HG03520 (cell line): ENCODE data around the gene SPDL1.

Source experiments
- ATAC-seq: cut with Tn5 transposase; IDR thresholded peaks from one replicate; pipeline ENCODE4 v1.9.1; 2021; ENCODE audit warnings: mild to moderate bottlenecking, moderate library complexity; ENCODE audit not compliant: unreplicated experiment

SPDL1 gene, protein sequence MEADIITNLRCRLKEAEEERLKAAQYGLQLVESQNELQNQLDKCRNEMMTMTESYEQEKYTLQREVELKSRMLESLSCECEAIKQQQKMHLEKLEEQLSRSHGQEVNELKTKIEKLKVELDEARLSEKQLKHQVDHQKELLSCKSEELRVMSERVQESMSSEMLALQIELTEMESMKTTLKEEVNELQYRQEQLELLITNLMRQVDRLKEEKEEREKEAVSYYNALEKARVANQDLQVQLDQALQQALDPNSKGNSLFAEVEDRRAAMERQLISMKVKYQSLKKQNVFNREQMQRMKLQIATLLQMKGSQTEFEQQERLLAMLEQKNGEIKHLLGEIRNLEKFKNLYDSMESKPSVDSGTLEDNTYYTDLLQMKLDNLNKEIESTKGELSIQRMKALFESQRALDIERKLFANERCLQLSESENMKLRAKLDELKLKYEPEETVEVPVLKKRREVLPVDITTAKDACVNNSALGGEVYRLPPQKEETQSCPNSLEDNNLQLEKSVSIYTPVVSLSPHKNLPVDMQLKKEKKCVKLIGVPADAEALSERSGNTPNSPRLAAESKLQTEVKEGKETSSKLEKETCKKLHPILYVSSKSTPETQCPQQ

DNA sequence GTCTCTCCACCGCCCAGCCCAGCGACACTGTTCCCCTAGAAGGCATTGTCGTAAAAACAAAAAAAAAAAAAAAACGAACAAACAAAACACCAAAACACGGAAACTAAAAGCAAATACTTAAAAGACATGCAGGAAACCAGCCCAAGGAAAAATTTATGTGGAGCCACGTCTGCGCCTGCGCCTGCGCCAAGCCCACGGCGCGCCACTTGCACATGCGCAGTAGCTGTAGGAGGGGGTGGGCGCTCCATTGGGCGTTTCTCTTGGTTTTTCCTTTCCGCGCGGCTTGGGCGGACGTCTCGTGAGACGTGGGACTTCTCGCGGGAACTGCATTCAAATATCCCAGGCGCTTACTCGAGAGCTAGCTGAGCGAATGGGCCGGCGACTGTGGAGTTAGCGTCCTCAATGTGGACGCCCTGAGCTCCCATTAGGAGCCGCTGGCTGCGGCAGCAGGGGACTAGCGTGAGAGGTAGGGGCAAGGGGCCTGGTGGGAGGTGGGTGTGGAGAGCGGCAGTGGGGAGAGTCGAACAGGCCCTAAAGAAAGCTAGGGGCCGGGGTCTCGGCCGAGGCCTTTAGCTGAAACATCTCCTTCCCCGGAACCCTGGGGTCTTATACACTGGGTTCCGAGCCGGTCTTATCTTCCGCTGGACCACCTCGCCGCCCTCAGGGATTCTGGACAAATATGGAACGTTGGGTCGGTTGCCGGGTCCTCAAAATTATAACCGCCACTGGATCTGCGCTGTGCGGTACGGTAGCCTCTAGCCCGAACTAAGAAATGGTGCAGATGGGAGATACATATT lies at the start of gene SPDL1:
Gene SPDL1 (plus strand): TSS at position 350 of the 797 bp plus-strand sequence. CDS start 4,644 bp downstream, outside the sequence.
- peak; percentile 87 for ATAC-seq

DNA sequence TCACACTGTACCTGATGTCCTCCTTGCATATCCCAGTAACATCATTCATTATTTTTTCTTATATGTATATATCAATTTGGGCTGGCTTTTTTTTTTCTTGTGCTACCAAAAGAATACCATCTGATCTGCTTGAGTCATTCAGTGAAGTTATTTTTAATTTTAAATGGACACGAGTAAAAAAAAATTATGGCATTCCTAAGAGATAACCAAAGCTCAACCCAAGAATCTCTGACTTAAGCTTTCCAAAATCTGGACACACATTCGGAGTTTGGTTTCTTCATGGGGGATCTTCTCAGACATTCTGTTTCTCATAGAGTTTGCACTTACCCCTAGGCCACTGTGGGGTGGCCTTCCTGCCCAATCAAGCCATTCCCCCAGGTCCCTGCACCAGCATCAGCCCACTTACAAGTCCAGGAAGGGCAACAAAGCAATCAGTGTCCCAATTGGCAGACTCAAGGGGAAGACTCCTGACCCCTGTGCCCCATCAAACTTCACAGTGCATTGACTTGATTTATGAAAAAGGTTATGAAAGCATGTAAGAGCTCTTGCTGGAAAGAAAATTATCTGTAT lies 49.2 kb upstream of the SPDL1 start:
- ATAC-seq, result no peak

DNA sequence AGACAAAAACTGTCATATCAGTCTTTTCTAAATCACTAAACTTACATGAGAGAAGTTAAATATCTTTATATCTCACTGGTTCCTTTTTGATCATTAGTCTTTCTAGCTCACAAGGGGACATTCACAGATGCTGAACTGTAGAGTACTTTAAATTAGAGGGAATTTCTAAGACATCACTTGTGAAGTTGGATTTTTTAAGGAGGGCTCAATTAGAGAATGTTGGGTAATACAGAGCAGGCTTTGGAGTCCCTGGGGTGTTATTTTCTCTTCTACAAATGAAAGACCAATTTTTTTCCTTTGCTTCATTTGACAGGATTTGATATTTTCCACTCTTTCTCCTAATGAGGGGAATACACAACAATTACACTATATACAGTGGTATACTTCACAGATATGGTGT lies 48.6 kb upstream of the SPDL1 start:
- ATAC-seq, result no peak

DNA sequence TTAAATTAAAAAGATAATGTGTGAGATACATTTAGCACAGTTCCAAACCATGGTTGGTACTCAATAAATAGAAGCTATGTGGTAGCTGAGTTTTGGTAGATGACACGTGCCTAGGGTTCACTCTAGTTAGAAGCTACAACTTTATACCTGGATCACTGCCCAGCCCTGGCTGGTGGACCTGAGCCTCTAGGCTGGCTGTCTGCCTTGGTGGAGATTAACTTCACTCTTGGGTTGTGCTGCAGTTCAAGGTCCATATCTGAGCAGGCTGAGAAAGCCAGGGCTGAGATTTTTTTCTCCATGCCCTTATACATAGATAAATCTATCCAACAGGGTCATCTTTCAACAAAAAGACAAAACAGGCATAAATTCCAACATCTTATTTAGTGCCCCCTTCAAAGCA lies 44.6 kb upstream of the SPDL1 start:
- no peak for ATAC-seq

DNA sequence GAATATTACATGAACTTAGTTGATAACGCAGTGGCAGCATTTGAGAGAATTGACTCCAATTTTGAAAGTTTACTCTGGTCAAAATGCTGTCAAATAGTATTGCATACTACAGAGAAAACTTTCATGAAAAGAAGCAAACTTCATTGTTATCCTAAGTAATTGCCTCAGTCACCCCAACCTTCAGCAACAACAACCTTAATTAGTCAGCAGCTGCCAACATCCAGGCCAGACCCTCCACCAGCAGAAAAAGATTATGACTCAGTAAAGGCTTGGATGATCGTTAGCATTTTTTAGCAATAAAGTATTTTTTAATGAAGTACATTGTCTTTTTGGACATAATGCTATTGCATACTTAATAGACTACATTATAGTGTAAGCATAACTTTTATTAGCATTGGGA lies 40.8 kb upstream of the SPDL1 start:
- ATAC-seq, result no peak

DNA sequence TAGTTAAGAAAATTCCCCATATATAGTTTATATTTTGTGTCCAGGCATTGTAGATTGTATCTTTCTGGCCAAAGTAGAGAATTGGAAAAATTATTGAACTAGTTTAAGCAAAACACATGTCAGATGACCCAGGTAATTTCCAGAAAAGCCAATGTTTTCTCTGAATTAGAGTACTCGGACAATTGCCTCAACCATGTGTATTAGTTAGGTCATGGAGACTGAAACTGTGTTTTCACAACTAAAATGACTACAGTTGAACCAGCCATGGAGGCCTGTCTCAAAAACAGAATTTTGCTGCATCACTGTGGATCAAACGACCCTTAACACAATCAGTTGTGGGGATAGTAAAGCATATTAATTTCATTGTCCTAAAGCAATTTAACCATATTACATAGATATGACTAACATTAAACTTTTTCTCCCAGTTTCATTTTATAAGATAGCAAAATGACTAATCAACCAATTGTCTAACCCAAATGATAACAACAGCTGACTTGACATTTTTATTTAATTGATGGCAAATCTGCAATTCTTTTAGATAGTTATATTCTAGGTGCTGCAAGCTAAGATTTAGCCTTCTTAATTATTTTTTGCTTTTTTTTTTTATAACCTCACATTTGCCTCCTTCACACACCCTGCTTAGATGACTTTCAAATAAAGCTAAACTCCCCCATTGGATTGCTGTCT lies 39.2 kb upstream of the SPDL1 start:
- ATAC-seq, result no peak

DNA sequence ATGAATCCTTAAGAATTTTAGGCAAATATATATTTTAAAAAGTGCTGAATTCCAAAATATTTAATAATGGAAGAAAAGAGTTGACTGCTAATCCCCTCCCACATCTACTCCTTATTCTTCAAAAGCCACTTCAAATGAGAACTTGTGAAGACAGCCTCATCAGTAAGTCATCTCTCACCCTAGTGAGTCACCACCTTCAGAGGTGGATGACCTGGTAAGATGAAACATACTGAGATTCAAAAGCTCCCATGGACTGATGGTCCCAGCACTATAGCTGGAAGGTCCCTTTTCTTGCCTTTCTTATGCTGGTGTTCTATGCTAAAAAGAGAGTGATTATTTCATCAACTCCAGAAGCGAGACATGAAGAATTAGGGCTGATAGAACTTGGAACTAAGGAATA lies 37.8 kb upstream of the SPDL1 start:
- no peak for ATAC-seq

DNA sequence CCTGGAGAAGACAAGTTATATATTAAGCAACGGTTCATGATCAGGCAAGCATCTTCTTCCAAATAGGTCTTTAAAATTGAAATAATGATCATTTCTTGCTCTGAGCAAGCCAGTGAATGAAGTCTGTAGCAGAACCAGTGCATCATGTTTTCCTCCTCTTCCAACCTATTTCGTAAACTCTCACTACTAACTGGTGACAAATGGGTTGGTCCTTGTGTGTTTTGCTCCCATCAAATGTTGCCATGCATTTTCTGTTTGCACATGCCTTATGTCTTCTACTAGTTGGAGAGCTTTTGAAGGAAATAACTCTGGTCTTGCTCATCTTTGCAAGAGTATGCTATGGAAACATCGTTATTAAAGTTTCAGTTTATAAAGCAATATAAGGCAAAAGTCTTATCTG lies 37.2 kb upstream of the SPDL1 start:
- no peak for ATAC-seq

DNA sequence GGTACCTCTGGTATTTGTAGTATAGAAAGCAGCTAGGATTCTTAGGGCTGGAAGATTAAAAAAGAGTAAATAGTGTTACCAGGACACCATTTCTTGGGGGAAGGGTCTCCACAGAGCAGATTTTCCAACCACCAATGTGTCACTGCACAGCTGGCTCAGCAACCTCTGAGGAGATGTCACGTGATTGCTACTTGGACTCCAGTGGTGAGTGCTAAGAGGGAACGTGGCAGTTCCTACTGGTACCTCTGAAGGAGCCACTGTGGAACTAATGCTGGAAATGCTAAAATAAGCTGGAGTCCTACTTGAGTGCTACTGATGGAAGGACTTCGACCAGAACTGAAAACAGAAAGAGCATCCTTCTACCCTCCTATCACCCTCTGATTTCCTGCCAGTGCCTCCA lies 36.1 kb upstream of the SPDL1 start:
- no peak for ATAC-seq

DNA sequence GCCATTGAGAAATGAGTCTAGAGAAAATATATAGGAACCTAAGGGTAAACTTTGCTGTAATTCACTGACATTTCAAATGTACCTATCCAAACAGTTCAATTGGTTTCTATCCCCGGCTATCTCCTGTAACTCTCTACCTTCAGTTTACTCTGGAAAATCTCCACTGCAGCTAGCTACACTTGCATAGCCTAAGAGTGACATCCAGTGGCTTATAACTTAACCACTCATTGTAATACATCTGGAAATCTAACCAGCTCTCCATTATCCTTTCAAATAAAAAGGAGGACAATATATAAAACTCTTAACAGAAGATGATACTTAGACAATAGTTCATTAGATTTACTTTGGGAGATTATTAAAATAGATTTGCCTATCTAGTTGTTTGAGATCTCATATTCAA lies 35.3 kb upstream of the SPDL1 start:
- ATAC-seq, result no peak

DNA sequence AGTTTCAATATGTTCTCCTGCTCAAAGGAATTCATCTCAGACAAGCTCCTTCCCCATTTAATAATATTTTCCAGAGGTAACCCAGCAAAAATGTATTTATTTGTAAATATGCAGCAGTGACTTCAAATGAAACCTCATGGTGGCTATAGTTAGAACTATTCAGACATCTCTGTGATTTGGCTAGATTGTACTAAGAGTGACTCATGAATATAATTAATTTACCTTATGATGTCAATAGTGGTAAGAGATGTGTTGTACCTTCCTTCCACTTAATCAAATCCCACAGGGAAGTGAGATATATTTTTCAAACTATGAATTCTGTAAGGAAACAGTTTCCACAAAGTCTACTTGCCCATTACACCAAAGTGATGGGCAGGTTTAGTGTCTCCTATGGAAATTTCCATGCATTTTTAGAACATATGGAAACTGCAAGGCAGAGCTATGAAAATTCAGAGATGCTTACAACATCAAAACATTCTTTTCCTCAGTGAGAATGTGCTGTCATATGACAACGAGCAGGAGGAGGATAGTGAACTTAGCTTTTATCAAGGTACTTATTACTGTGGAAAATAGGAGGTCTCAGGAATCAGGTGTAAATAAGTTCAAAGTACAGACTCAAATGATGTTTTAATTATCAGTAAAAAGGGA lies 34.0 kb upstream of the SPDL1 start:
- no peak for ATAC-seq

DNA sequence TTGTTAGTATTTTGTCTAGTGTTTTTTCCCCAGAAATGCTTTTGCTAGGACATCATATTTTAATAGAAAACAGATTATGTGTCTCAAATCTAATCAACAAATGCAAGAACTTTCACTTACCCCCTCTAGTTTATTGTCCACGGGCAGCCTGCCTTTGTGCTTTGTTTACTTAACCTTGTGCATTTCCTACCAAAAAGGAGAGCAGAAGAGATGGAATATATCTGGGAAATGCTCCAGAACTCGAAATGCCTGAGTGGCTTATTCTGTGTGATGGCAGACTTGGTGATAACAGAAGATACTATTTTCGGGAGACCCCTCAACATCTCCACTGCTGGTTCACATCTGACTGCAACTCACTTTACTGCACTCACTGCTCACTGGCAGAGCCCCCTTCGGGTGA lies 33.3 kb upstream of the SPDL1 start:
- no peak for ATAC-seq

DNA sequence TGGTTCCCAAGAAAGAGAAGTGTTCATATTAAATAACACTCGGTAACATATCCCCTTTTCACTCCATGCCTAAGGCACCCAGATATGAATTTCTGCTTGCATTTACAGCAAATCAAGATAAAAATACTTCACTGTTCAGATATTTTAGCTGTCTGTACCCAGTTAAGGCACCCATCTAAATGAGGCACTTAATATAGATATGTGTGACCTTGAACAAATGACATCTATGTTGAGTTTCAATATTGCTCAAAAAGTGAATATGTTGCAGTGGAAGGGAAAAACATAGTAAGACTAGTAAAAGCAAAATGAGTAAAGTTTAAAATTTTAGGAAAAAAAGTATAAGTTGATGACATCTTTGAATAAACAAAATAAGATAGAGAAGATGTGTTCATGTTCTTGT lies 32.4 kb upstream of the SPDL1 start:
- ATAC-seq, result no peak

DNA sequence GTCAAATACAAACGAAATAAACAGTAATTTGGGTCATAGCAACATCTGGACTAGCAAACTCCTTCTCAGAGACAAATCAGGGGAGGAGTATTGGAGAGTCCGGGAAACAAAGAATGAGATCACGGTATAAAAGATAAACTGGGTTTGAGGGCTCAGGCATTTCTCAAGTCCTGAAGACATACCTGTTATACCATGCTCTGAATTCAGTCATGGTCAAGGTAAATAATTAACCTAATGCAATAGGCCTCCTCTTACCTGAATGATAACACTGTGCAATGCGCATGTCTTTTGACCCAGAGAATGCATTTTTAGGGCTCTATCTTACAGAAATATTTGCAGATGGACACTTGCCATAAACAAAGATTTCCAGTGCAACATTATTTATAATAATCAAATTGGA lies 31.9 kb upstream of the SPDL1 start:
- no peak for ATAC-seq

DNA sequence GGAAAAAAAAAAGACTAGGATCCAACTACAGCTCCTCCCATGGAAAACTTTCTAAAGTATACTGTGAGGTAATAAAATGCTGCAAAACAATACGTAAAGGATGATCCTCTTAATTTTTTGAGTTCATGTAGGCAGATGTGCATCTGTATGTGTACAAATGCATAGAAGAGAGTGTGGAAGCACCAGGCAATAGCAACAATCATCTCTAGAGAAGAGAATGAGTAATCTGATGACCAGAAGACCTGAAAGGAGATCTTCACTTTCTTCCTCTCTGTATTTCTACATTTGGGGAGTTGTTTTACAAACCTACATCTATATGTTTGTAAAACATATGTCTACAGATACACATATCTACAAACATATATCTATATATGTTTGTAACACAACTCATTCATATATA lies 29.3 kb upstream of the SPDL1 start:
- peak; percentile 59 for ATAC-seq

DNA sequence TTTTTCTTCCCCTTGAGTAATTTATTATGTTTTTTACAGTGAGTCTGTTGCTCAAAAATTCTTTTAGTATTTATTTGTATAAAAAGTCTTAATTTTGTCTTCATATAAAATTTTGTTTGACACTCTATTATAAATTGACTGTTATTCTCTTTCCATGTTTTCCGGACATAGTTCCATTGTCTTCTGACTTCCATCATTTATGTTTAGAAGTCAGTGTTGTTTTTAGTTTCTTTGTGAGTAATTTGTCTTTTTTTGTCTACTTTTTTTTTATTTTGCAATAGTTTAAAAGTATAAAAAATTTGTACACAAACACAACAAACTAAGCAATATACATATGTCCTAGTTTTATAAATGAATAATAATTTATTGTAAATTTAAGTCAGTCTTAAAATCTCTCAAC lies 25.7 kb upstream of the SPDL1 start:
- no peak for ATAC-seq

DNA sequence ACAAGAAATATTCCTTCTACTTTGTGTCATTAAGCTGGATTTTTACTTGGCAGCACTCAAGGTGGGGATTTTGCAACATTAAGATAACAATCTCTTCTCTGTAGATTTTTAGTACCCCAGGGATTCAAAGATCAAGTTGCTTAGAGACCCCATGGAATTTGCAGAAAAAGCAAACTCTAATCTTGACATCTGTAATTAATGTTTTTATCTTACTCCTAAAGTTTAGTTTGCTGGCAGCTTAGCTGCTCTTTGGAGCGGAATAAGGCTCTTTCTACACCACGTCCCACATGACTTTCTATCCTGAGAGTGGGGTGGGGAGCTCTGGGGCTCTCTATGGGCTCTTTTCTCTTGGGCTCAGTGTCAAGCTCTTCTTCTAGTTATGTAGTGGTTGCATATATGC lies 21.7 kb upstream of the SPDL1 start:
- no peak for ATAC-seq

DNA sequence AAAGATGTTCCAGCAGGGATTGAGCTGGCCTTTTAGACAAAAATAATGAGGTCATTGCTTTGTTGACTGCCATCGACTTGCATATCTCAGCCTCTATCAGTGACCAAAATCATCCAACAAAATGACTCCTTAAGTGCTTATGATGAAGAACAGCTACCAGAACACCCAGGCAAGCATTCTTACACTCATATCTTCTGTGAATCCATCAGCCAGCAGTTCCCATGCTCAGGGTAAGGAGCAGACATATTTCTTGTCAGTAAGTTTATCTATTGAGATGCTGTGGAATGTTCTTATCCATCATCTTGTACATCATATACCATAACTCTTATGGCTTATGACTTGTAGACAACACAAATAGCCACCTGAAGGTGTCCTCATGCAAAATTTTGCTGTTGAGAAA lies 20.2 kb upstream of the SPDL1 start:
- ATAC-seq, result no peak

DNA sequence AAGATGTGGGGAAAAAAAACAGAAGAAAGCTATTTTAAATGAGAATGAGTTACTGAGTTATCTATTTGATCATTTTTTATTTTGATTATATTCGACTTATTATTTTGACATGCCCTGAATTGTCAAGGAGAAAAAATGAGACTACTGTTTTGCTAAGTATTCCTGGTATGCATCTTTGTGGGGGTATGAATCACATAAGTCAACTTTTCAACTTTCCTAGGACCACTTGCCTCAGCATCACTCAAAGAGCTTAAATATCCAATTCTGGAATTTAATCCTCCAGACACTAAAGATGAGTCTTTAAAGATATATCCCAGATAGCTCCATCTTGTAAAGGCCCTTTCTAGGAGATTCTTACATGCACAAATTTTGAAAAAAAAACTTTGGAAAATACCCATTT lies 17.4 kb upstream of the SPDL1 start:
- ATAC-seq, result no peak

DNA sequence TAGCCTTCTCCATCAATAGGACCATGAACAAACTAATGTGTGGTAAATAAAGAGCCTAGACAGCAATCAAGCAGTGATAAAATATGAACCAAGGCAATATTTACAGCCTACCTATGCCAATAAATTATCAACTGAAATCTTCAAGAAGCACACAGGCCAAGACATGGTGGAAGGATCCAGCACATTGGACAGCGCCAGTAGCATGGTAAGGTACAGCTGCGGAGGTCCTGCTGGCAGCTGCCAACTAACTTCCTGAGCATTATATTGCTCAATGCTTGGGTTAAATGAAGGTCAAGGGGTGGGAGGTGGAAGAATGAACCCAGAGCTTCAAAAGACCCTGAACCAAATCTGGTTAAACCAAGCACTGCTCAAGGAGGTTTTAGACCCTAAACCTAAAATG lies 16.5 kb upstream of the SPDL1 start:
- no peak for ATAC-seq

DNA sequence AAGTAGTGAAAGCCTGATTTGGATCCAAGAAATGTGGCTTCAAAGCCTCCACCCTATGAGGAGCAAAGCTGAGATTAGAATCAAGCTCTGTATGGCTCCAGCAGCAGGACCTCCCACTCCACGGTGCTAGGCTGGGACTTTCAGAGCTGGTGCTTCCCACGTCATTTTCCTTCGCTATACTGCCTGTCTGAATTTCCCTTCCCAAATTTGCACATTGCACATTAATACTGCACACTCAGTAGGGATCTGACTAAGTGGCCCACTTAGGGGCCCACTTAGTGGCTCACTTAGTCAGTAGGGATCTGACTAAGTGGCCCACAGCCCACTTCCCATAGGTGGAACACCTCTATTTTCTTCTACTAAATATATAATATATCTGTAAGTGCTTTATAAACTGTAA lies 14.1 kb upstream of the SPDL1 start:
- ATAC-seq, result no peak
